ENCODE measurements around the gene GRID2.

GRCh38 chr4:93169966-93170365 is 866.2 kb downstream of the GRID2 start:
- TF ChIP-seq CTCF (conservative IDR thresholded peaks at IDR 0.05) (no peak), ZFX (IDR thresholded peaks at IDR 0.05) (no peak)
